D721Med (cell line): Measurements from ENCODE around the gene TIAM2.

Experiments used
- DNase-seq: peaks from one replicate; pipeline ENCODE4 v3.0.0; 2011; ENCODE audit warnings: low spot score; ENCODE audit not compliant: insufficient read length
- FAIRE-seq: peaks from 2 replicates; lab custom pipeline; 2011; peaks lifted over from hg19 to GRCh38; lab: Jason Lieb, UNC
- TF ChIP-seq, protein P1 (sequence below): IDR thresholded peaks from 2 replicates; pipeline ENCODE4 v1.5.1; 2012; ENCODE audit warnings: mild to moderate bottlenecking, control low read depth; ENCODE audit not compliant: insufficient read depth; ENCODE audit errors: missing control alignments

The TIAM2 gene

DNA sequence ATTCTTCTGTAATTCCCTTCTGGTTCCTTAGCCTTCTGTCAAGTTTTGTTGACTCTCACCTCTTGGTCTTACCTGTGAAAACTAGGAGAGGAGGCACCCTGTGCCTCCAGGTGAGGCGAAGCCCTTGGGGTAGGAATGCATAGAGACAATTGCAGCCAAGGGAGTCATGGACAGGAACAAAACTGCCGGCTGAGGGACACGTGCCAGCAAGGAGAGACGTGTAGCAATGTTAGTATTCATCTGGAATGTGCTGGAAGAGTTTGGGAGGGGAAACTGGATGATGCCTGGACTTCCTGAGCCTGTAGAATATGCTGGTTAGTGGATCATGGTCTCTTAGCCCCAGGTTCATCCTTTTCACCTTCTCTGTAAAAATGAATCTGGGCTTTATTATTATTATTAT, 3.9 kb upstream of the TIAM2 start:
- TF ChIP-seq, protein P1, sequence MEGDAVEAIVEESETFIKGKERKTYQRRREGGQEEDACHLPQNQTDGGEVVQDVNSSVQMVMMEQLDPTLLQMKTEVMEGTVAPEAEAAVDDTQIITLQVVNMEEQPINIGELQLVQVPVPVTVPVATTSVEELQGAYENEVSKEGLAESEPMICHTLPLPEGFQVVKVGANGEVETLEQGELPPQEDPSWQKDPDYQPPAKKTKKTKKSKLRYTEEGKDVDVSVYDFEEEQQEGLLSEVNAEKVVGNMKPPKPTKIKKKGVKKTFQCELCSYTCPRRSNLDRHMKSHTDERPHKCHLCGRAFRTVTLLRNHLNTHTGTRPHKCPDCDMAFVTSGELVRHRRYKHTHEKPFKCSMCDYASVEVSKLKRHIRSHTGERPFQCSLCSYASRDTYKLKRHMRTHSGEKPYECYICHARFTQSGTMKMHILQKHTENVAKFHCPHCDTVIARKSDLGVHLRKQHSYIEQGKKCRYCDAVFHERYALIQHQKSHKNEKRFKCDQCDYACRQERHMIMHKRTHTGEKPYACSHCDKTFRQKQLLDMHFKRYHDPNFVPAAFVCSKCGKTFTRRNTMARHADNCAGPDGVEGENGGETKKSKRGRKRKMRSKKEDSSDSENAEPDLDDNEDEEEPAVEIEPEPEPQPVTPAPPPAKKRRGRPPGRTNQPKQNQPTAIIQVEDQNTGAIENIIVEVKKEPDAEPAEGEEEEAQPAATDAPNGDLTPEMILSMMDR: no peak
- DNase-seq: no peak
- FAIRE-seq: no peak

DNA sequence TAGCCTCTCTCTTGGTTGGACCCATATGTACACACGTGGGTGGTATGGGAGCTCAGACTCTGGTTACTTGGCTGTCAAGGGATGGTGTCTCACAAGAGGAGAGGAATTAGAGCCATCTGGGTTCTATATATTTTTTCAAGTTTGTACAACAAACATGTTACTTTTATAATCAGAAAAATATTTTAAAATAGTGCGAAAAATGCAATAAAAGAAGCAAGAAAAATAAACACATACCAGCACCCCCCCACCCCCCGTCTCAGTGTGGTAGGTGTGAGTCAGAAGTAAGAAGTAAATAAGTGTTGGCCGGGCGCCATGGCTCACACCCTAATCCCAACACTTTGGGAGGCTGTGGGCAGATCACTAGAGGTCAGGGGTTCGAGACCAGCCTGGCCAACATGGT, 2.1 kb upstream of the TIAM2 start:
- DNase-seq (no peak), FAIRE-seq (no peak)
- TF ChIP-seq, protein P1: no peak

DNA sequence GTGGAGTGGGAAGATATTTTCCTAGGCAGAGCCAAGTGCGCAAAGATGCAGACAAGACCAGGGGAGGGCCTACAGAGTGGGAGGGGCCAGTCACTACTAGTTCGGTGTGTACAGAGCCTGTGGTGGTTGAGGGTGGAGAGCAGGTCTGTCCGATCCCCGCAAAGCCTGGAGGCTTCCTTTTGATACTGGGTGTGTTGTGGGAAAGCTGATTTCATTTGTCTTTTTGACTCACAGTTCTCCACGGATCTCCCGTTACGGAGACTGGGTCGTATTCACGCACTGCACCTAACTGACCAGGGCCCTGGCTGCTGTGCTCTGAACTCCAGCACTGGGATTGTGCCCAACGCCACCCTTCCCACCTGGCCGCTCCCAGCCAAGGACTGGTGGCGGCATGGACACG, 1.4 kb upstream of the TIAM2 start:
- DNase-seq (no peak), FAIRE-seq (no peak)
- TF ChIP-seq, protein P1: no peak

DNA sequence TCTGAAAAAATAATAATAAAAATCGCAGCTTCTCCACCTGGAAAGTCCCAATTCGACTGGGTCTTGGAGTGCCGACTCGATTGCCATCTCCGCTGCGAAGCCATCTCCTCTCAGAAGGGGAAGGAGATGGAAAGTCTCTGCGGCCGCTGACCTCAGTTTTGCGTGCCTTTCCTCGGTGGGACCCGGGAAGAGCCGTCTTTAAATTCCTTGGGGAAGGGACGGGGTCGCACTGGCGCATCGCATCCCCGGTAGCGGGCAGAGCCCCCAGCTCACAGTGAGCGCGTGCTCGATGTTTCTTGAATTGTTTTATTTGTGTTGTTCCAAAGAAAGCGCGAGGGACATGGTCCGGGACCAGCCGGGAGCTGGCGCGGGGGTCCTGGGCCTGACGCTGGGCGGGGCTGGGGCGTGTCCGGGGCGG, 270 bp upstream of the TIAM2 start:
- TF ChIP-seq, protein P1: no peak
- DNase-seq (peak; percentile 45), FAIRE-seq (no peak)

DNA sequence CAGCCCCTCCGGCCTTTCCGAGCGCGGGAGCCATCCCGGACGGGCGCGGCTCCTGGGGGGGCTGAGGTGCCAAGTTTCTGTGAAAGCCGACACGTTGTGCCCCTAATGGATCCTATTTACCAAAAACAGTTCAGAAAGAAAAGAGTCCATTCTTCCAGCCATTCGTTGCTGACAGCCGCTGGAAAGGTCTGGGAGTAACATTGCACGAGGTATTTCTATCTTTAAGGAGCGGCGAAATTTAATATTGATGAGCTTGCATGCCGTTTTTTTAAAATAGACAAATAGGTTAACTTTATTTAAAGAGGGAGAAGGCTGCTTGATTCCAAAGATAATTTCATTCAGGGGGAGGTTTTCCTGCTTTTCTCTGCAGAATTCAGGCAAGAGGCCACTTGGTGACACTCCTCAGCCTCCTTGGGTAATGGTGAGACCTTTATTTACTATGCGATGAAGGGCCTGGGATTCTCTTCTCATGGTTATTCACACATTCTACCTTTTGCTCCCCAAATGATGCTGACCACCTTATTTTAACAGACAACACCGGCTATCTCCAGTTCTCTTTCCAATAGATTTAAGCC, 988 bp downstream of the TIAM2 start:
- FAIRE-seq: no peak
- TF ChIP-seq, protein P1: peak; percentile 11

DNA sequence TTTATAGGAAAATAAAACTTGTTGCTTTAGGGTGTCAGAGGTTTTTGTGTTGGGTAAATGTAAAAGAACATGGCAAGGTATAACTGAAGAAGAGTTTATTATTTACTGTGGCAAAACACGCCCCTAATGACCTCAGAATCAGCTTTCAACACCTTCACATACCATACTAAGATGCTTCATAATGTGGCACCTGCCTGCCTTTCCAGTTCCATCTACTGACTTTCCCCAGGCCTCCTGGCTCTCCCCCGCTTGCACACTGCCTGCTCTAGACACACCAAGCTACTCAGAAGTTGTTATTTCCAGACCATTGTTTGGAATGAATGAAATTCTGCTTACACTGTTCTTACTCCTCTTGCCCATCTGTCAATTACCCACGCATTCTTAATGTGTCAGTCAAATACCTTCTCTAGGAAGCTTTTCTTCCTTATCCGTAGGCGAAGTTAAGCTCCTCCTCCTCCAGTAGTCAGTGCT, 1.8 kb downstream of the TIAM2 start:
- no peak for FAIRE-seq
- DNase-seq: no peak
- TF ChIP-seq, protein P1: no peak

More for the DNA sequence above, 988 bp downstream of the TIAM2 start:
- no peak for DNase-seq

DNA sequence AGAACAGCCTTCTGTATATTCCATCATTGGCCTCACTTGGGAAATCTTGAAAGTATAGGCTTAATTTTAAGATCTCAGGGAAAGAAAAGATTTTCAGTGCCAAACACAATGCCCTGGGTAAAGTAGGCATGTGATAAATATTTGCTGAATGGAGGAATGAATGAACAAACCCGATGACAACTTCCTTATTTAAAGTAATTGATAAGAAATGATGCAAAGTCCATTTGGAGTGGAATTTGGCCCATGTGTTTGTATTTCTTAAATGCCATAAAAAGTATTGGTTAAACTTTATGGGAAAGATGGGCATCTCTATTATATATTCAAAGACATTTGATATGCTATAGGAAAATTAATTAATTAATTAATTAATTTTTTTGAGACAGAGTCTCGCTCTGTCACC, 3.7 kb downstream of the TIAM2 start:
- TF ChIP-seq, protein P1: no peak
- DNase-seq: no peak
- no peak for FAIRE-seq
